ENCODE data around the gene CLECL1.
"Not testable (repeated sequence)": the region's sequence is repeated elsewhere in the genome, so short reads cannot be mapped to it uniquely, and the experiment has no call there.

The CLECL1 gene

GRCh38 chr12:9725213-9725870 is 7.6 kb downstream of the CLECL1 start:
- DNase-seq (ENCODE audit: insufficient read length, low spot score): no peak
- no peak for FAIRE-seq

- DNase-seq (ENCODE audit: insufficient read length, low spot score) (no peak), FAIRE-seq (no peak)
Observed at GRCh38 chr12:9724023-9724422, 8.9 kb downstream of the CLECL1 start.

DNA sequence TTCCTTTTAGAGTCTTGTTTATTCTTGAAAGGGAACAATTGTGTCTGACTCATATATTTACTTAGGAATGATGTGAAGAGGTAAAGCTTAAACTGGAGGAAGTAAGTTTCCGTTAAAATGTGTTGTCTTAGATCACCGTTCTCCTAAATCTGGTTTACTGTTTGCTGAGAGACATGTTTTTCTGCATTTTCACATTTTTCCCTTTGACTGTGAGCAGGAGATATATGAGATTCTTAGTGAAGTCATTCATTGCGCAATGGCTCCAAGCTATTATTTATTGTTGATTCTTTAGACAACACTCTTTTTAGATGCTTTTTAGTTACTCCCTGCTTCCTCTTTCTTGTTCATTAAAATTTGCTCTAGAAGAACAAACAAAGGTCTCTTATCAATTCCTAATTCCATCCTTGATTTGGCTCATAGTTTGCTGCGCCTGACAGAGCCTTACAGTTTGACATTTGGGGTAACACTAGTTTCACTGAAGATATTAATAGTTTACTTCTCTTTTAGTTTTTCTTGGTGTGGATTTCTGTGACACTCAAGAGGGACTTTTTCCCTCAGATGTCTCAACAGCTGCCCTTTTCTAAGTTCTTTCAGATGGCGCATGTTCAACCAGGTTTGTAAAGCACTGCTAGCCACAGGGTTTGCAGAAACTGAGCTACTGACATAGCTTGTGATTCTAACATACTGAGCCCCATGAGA is 11.4 kb downstream of the CLECL1 start:
- peak; percentile 18 for DNase-seq (ENCODE audit: insufficient read length, low spot score)
- FAIRE-seq: no peak

- no peak for FAIRE-seq
Observed at GRCh38 chr12:9719790-9720189, 13.1 kb downstream of the CLECL1 start.

DNA sequence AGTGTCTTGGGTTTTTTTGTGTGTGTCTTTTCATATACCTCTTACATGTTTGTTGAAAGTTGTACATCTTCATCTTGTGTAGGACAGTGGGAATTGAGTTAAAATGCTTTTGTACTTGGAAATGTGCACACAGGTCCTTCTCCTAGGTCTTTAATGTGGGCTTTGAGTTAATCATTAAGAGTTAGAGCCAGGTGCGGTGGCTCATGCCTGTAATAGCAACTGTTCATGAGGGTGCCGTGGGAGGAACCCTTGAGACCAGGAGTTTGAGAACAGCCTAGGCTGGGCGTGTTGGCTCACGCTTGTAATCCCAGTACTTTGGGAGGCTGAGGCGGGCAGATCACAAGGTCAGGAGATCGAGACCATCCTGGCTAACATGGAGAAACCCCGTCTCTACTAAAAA is 13.9 kb downstream of the CLECL1 start:
- no peak for DNase-seq (ENCODE audit: insufficient read length, low spot score)
- no peak for FAIRE-seq

More at GRCh38 chr12:9719790-9720189, 13.1 kb downstream of the CLECL1 start:
- no peak for DNase-seq (ENCODE audit: insufficient read length, low spot score)

- DNase-seq (ENCODE audit: insufficient read length, low spot score): no peak
- no peak for FAIRE-seq
Observed at GRCh38 chr12:9717070-9717925, 15.6 kb downstream of the CLECL1 start.

- FAIRE-seq; DNase-seq (ENCODE audit: insufficient read length, low spot score): not testable (repeated sequence)
Observed at GRCh38 chr12:9713032-9713558, 19.8 kb downstream of the CLECL1 start.

GRCh38 chr12:9711664-9712063 is 21.2 kb downstream of the CLECL1 start:
- FAIRE-seq (no peak), DNase-seq (ENCODE audit: insufficient read length, low spot score) (no peak)

DNA sequence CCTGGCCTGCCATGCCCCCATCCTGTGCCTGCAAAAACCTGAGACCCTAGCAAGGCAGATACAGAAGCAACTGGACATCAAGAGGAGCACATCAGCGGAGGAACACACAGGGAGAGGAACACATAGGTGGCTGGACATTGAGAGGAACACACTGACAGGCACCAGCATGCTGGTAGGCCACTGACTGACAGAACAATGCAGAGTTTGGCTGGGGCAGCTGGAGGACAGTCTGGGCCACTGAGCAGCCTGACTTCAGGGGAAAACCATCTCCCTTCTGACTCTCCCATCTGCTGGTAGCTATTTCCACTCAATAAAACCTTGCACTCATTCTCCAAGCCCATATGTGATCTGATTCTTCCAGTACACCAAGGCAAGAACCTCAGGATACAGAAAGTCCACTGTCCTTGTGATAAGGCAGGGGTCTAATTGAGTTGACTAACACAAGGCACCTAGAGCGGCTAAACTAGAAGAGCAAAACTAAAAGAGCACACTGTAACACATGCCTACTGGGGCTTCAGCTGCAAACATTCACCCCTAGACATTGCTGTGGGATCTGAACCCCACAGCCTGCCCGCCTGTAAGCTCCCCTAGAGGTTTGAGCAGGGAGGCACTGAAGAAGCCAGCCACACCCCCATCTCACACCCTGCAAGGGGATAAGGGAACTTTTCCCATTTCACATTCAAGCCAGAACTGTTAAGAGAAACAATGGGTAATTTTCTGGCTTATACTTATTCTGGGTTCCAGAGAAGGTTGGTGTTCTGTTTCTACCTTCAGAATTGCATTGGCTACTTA is 22.1 kb downstream of the CLECL1 start:
- FAIRE-seq: no peak
- no peak for DNase-seq (ENCODE audit: insufficient read length, low spot score)

DNA sequence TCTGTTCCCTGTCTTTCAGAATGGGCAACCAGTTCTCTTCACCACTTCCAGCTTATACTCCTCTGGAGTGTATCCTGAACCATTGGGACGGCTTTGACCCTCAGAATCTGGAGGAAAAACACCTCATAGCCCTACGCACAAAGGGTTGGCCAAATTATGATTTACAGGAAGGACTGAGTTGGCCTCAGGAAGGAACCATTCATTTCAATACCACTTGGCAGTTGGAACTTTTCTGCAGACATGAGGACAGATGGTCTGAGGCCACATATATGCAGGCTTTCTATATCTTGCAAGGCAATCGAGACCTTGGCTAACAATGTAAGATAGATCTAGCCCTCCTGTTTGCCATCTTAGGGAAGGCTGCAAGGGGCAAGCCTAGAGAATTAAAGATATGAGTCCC is 24.0 kb downstream of the CLECL1 start:
- FAIRE-seq: no peak

GRCh38 chr12:9707864-9708808 is 24.8 kb downstream of the CLECL1 start:
- DNase-seq (ENCODE audit: insufficient read length, low spot score) (peak; percentile 18), FAIRE-seq (no peak)

More for the DNA sequence above, 24.0 kb downstream of the CLECL1 start:
- DNase-seq (ENCODE audit: insufficient read length, low spot score): no peak

- DNase-seq (ENCODE audit: insufficient read length, low spot score) (no peak), FAIRE-seq (no peak)
Observed at GRCh38 chr12:9707356-9707755, 25.5 kb downstream of the CLECL1 start.

DNA sequence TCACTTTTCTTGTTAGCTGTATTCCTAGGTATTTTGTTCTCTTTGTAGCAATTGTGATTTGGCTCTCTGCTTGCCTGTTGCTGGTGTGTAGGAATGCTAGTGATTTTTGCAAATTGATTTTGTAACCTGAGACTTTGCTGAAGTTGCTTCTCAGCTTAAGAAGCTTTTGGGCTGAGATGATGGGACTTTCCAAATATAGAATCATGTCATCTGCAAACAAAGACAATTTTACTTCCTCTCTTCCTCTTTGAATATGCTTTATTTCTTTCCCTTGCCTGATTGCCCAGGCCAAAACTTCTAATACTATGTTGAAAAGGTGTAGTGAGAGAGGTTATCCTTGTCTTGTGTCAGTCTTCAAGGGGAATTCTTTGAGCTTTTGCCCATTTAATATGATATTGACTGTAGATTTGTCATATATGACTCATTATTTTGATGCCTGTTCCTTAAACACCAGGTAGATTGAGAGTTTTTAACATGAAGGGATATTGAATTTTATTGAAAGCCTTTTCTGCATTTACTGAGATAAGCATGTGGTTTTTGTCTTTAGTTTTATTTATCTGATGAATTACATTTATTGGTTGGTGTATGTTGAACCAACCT is 26.7 kb downstream of the CLECL1 start:
- FAIRE-seq (no peak), DNase-seq (ENCODE audit: insufficient read length, low spot score) (no peak)

- not testable (repeated sequence) for FAIRE-seq
Observed at GRCh38 chr12:9704561-9704960, 28.3 kb downstream of the CLECL1 start.

DNA sequence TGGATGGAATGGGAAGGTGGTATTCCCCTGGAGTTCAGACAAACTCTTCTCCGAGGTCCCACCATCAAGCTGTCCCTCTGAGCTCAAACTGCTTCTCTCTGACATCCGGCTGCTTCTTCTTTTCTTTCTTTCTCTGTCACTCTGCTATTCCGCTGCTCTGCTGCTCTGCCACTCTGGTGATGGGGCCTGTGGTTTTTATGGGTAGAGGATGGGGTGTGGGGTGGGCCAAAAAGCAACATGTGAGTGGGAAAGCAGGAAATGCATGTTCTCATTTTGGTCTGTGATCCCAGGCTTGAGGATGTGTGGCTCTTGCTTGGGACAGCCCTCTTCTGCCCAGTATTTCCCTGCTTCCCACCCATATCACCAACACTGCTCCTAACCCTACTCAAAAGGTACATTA is 30.6 kb downstream of the CLECL1 start:
- FAIRE-seq (no peak), DNase-seq (ENCODE audit: insufficient read length, low spot score) (no peak)

More at GRCh38 chr12:9704561-9704960, 28.3 kb downstream of the CLECL1 start:
- DNase-seq (ENCODE audit: insufficient read length, low spot score): not testable (repeated sequence)

DNA sequence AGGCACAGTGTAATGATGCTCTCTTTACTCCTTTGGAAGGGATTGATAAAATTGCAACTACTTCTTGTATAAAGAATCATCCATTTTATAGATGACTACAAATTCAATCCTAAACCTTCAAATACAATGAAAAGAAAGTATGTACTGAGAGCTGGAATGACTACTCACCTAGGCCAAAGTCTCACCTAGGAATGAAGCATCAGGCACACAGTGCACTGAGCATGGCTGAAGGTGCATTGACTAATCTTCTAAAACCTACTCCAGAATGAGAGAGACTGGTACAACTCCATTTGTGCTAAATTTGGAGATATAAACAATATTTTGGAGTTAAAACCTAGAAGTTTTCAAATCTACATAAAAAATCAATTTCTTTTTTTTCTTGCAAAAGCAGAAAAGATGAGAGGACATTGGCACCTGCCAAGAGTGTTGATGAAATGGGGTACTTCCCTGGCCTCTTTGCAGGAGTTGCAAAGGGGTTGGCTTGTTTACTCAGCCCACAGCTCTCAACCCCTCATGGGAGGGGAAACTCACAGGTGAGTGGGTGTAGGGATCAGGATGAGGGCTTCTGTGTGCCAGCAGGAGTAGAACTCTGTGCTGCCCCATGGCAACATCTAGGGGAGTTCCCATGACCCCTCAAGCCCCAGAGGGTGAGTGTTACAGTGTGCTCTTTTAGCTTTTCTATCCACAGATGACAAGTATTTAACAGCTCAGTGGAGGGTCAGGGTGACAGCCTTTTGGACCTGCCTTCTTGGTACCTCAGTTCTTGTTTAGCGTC is 31.3 kb downstream of the CLECL1 start:
- no peak for FAIRE-seq

DNA sequence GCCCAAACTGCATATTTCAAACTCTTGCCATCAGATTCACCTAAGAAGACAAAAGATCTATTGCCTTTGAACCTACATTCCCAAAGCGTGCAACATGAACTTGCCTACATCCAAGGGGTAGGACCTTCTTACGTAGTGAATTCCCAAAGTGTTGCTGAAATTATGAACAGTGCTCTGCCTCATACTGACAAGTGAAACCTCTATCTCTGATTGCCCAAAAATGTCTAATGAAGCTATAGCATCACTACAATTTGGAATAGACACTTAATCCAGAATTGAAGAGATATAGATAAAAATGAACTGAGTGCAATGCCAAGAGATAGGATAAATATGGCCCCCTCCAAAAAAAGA is 32.3 kb downstream of the CLECL1 start:
- DNase-seq (ENCODE audit: insufficient read length, low spot score) (no peak), FAIRE-seq (no peak)

More for the DNA sequence above, 31.3 kb downstream of the CLECL1 start:
- DNase-seq (ENCODE audit: insufficient read length, low spot score): no peak
